ENCODE data around the gene PFN3. TPM values are rescaled to one million over a fixed set of nuclear protein-coding genes. Genes with fewer than 3 reads are reported as not detected.

The PFN3 gene
- total and polyA plus RNA-seq, 2 of the 4 experiments (the other 2 are of a cell fraction), result not detected

DNA sequence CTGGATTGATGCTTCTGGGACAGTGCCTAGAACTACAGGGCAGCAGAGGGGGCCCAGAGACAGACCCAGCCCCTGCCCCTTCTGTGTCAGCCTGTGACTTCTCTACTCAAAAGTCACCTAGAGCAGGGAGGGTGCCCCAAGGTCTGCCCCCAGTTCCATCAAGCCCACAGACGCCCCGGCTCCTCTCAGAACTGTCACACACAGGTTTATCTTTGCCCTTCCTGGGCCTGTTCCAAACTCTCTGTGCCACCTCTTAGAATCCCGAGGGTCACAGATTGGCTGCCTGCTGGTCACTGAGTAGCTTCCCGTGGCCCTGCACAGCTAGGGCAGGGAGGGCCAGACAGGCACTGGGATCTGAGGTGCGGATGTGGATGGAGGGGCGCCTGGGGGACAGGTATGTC, 41.0 kb downstream of the PFN3 start:
- H3K9me3 ChIP-seq (ENCODE audit: control insufficient read depth, insufficient read depth, low read length), result peaks cover 2% of the 10 kb centered on the region; the same call in 1 of the 2 replicates
- POLR2A ChIA-PET (ENCODE audit: unreplicated experiment), result no interaction called here
- in situ Hi-C loops (cut with MboI; ENCODE audit: low sequenced_read_pairs), result no loop called here

More for the DNA sequence above, 41.0 kb downstream of the PFN3 start:
- dilution Hi-C loops (cut with HindIII; ENCODE audit: low sequenced_read_pairs, unreplicated experiment) (no loop called here), intact Hi-C loops (cut with micrococcal nuclease) (no loop called here)
- H4K8ac ChIP-seq (ENCODE audit: low read depth in 2 of 2, low read length in 2 of 2), result no peak overlapping the region
- no peaks in the 10 kb centered on the region for H3K79me1 ChIP-seq (ENCODE audit: low read depth in 1 of 2, low read length in 2 of 2)
- H2BK15ac ChIP-seq (ENCODE audit: low read depth, low read length), result no peak overlapping the region
- H3K36me3 ChIP-seq (ENCODE audit: control insufficient read depth, insufficient read depth, low read length), result no peaks in the 10 kb centered on the region
- no peak overlapping the region for H2AK9ac ChIP-seq (replicated peaks; ENCODE audit: low read depth, low read length, poor library complexity)
- H3K27me3 ChIP-seq (ENCODE audit: control insufficient read depth, insufficient read depth, low read length), result peaks cover 26% of the 10 kb centered on the region
- BruUV-seq (replicated peaks), result no TSS peak
- WGBS, 2 experiments (ENCODE audit: extremely low coverage in 2 of 2, insufficient read length in 1 of 2), result 0% methylated on average over 1 of the region's 6 CpGs; no CpG with 5 or more reads in 1 of the 2 experiments
- CTCF ChIA-PET, result no interaction called here
- H3K9me1 ChIP-seq (ENCODE audit: insufficient read depth, low read length), result no peaks in the 10 kb centered on the region
- no peak overlapping the region for H3K4me3 ChIP-seq (ENCODE audit: insufficient read depth, low read depth, low read length)
- H4K5ac ChIP-seq (ENCODE audit: low read depth, low read length), result no peak overlapping the region
- no peak overlapping the region for H3K56ac ChIP-seq (ENCODE audit: extremely low read depth, insufficient read depth, low read length)
- ATAC-seq (ENCODE audit: low read depth) (no peak), DNase-seq (no peak)
- H3K4me1 ChIP-seq (ENCODE audit: control insufficient read depth, insufficient read depth, low read length), result no peaks in the 10 kb centered on the region
- H3K18ac ChIP-seq (ENCODE audit: low read depth, low read length), result no peak overlapping the region
- no peak overlapping the region for H3K23ac ChIP-seq (ENCODE audit: low read depth, low read length)
- no peak for TF ChIP-seq SMC3 (IDR thresholded peaks at IDR 0.05; ENCODE audit: low read depth, low read length)
- no peak for TF ChIP-seq MAZ (IDR thresholded peaks at IDR 0.05; ENCODE audit: borderline replicate concordance, low read depth, low read length)
- TF ChIP-seq FOS (IDR thresholded peaks at IDR 0.05; ENCODE audit: low read depth, low read length), result no peak
- TF ChIP-seq POLR2A (IDR thresholded peaks at IDR 0.05; ENCODE audit: low read depth, low read length), result no peak
- no peak for TF ChIP-seq BHLHE40 (IDR thresholded peaks at IDR 0.05; ENCODE audit: low read depth, low read length)
- no peak for TF ChIP-seq NFE2L2 (IDR thresholded peaks at IDR 0.05; ENCODE audit: low read depth, low read length)
- TF ChIP-seq RAD21 (IDR thresholded peaks at IDR 0.05; ENCODE audit: low read length), result no peak
- no peak for TF ChIP-seq CEBPB (IDR thresholded peaks at IDR 0.05; ENCODE audit: low read depth, low read length)
- no peak for TF ChIP-seq RCOR1 (IDR thresholded peaks at IDR 0.05; ENCODE audit: insufficient replicate concordance, low read length)
- TF ChIP-seq, protein P1, sequence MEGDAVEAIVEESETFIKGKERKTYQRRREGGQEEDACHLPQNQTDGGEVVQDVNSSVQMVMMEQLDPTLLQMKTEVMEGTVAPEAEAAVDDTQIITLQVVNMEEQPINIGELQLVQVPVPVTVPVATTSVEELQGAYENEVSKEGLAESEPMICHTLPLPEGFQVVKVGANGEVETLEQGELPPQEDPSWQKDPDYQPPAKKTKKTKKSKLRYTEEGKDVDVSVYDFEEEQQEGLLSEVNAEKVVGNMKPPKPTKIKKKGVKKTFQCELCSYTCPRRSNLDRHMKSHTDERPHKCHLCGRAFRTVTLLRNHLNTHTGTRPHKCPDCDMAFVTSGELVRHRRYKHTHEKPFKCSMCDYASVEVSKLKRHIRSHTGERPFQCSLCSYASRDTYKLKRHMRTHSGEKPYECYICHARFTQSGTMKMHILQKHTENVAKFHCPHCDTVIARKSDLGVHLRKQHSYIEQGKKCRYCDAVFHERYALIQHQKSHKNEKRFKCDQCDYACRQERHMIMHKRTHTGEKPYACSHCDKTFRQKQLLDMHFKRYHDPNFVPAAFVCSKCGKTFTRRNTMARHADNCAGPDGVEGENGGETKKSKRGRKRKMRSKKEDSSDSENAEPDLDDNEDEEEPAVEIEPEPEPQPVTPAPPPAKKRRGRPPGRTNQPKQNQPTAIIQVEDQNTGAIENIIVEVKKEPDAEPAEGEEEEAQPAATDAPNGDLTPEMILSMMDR (conservative IDR thresholded peaks at IDR 0.05; ENCODE audit: low read depth, low read length), result no peak
- no peak for TF ChIP-seq CHD1 (IDR thresholded peaks at IDR 0.05; ENCODE audit: low read depth, low read length)
- TF ChIP-seq, protein P2, sequence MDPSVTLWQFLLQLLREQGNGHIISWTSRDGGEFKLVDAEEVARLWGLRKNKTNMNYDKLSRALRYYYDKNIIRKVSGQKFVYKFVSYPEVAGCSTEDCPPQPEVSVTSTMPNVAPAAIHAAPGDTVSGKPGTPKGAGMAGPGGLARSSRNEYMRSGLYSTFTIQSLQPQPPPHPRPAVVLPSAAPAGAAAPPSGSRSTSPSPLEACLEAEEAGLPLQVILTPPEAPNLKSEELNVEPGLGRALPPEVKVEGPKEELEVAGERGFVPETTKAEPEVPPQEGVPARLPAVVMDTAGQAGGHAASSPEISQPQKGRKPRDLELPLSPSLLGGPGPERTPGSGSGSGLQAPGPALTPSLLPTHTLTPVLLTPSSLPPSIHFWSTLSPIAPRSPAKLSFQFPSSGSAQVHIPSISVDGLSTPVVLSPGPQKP (IDR thresholded peaks at IDR 0.05; ENCODE audit: borderline replicate concordance, low read depth, low read length), result no peak
- TF ChIP-seq, protein P3, sequence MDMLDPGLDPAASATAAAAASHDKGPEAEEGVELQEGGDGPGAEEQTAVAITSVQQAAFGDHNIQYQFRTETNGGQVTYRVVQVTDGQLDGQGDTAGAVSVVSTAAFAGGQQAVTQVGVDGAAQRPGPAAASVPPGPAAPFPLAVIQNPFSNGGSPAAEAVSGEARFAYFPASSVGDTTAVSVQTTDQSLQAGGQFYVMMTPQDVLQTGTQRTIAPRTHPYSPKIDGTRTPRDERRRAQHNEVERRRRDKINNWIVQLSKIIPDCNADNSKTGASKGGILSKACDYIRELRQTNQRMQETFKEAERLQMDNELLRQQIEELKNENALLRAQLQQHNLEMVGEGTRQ (IDR thresholded peaks at IDR 0.05; ENCODE audit: low read depth, low read length), result no peak
- no peak for TF ChIP-seq MXI1 (IDR thresholded peaks at IDR 0.05; ENCODE audit: borderline replicate concordance, low read depth, low read length)
- H3K4me2 ChIP-seq (ENCODE audit: low read depth, low read length), result no peak overlapping the region
- no peak overlapping the region for H3K4ac ChIP-seq (ENCODE audit: low read depth, low read length)
- no peak overlapping the region for H2BK120ac ChIP-seq (ENCODE audit: low read depth, low read length)
- H4K91ac ChIP-seq (ENCODE audit: insufficient read depth, low read depth, low read length), result no peak overlapping the region
- no peak overlapping the region for H3K14ac ChIP-seq (replicated peaks; ENCODE audit: low read depth, low read length)
- no peak overlapping the region for H2AFZ ChIP-seq (replicated peaks; ENCODE audit: low read length, poor library complexity)
- H2BK20ac ChIP-seq (ENCODE audit: low read depth, low read length), result no peak overlapping the region
- H2BK5ac ChIP-seq (ENCODE audit: low read depth, low read length, poor library complexity, severe bottlenecking), result no peak overlapping the region
- no peak overlapping the region for H2AK5ac ChIP-seq (ENCODE audit: low read depth, low read length)
- no peak overlapping the region for H3K9ac ChIP-seq (ENCODE audit: low read depth, low read length)
- H4K20me1 ChIP-seq (ENCODE audit: insufficient read depth, low read length), result no peaks in the 10 kb centered on the region
- H3K27ac ChIP-seq (ENCODE audit: insufficient read depth, low read length), result no peak overlapping the region

Data from IMR-90 (cell line).